ENCODE results near the gene RUBCNL. TPM values are rescaled to one million over a fixed set of nuclear protein-coding genes. Genes with fewer than 3 reads are reported as not detected.

RUBCNL gene
- total RNA-seq, 2 experiments from 2014 or later, result 352 to 383 TPM

DNA sequence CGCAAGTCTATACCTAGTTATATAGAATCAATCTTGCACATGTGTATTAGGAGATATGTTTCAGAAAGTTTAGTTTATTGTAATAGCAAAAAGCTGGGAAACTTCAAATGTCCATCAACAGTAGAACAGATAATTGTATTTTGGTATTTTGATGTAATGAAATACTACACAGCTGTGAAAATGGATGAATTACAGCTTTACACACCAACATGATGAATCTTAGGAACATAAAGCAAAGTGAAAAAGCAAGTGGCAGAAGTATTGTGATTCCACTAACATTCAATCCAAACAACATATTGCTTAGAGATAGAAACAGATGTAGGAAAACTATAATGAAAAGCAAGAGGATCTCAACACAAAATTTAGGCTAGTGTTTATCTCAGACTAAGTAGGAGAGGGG is 72.5 kb downstream of the RUBCNL start:
- Histone ChIP-seq H3K79me2 (ENCODE audit: insufficient read depth, low read depth, low read length) (no peaks in the 10 kb centered on the region), H3K4me3 (ENCODE audit: low read depth, low read length, poor library complexity, severe bottlenecking) (no peak overlapping the region), H3K9me2 (ENCODE audit: insufficient read depth, low read length) (no peaks in the 10 kb centered on the region), H3K27ac (ENCODE audit: low read depth, low read length, poor library complexity, severe bottlenecking) (no peak overlapping the region), H2AFZ (ENCODE audit: low read length) (no peak overlapping the region), H3K9me3 (ENCODE audit: low read length) (no peaks in the 10 kb centered on the region), H3K36me3 (ENCODE audit: insufficient read depth, low read length) (no peaks in the 10 kb centered on the region), H3K4me1 (ENCODE audit: insufficient read depth, low read length, poor library complexity, severe bottlenecking) (no peaks in the 10 kb centered on the region), H4K20me1 (ENCODE audit: insufficient read depth, low read length) (no peaks in the 10 kb centered on the region), H3K4me2 (ENCODE audit: low read length) (no peak overlapping the region)
- ChIA-PET POLR2A (interaction anchor here (1.3 kb wide), 1 partner anchor 15 kb away, joined by 5 read pairs; no protein-coding TSS in a partner anchor), CTCF (ENCODE audit: unreplicated experiment) (no interaction called here)
- intact Hi-C loops (cut with micrococcal nuclease; ENCODE audit: unreplicated experiment), result no loop called here
- no peak for DNase-seq (ENCODE audit: low spot score)
- TF ChIP-seq CTCF (conservative IDR thresholded peaks at IDR 0.05; ENCODE audit: low read length) (no peak), EZH2phosphoT487 (IDR thresholded peaks at IDR 0.05; ENCODE audit: borderline replicate concordance, low read depth, low read length) (no peak)
- BruUV-seq (replicated peaks), result no TSS peak

DNA sequence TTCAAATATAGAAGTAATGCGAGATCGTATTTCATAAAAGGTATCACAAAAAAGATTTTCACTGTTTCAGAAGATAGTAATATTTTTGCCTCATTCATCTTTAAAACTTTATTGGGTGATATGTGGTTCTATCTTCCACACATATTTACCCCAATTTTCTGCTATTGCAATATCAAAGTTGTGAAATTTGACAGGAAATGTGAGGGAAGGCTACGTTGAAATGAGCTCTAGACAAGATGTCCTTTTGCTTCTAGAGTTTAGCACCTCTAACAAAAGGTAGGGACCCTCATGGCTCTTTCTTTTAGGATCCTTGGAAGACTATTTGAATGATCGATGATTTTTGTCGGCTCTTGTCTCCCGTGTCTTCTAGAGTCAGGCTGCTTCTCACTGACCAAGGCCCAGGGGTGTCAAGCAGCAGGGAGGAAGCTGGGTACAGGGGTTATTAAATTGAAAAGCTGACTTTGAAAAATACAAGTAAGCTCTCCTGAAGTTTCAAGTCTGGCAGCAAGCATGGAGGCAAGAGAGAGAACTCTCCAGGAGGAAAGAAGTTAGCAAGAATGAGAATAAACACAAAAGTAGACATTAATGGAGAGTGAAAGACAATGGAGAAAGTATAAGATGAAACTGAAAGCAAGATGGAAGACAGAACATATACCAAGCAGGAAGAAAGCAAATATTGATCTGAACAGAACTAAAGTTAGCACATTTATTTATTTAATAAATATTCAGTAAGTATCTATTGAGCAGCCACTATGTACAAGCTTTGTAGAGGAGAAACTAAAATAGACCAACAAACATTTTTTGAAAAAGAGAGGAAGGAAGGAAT is 73.4 kb downstream of the RUBCNL start:
- Histone ChIP-seq H3K4me3 (ENCODE audit: low read depth, low read length, poor library complexity, severe bottlenecking) (no peak overlapping the region), H3K36me3 (ENCODE audit: insufficient read depth, low read length) (no peaks in the 10 kb centered on the region), H3K4me1 (ENCODE audit: insufficient read depth, low read length, poor library complexity, severe bottlenecking) (no peaks in the 10 kb centered on the region), H3K27ac (ENCODE audit: low read depth, low read length, poor library complexity, severe bottlenecking) (no peak overlapping the region), H2AFZ (ENCODE audit: low read length) (no peak overlapping the region; the same call in 1 of the 2 replicates), H3K79me2 (ENCODE audit: insufficient read depth, low read depth, low read length) (no peaks in the 10 kb centered on the region), H3K9me2 (ENCODE audit: insufficient read depth, low read length) (no peaks in the 10 kb centered on the region), H4K20me1 (ENCODE audit: insufficient read depth, low read length) (no peaks in the 10 kb centered on the region), H3K4me2 (ENCODE audit: low read length) (no peak overlapping the region), H3K9me3 (ENCODE audit: low read length) (no peaks in the 10 kb centered on the region)
- ChIA-PET CTCF (ENCODE audit: unreplicated experiment) (no interaction called here), POLR2A (interaction anchor here (0.9 to 1.3 kb wide), 3 partner anchors 12 to 15 kb away, joined by 3 to 6 read pairs (median 5); no protein-coding TSS in a partner anchor)
- no TSS peak for BruUV-seq (replicated peaks)
- intact Hi-C loops (cut with micrococcal nuclease; ENCODE audit: unreplicated experiment), result no loop called here
- TF ChIP-seq EZH2phosphoT487 (IDR thresholded peaks at IDR 0.05; ENCODE audit: borderline replicate concordance, low read depth, low read length), result no peak
- no peak for TF ChIP-seq CTCF (conservative IDR thresholded peaks at IDR 0.05; ENCODE audit: low read length)
- no peak for DNase-seq (ENCODE audit: low spot score)

GRCh38 chr13:46313024-46313423 is 74.0 kb downstream of the RUBCNL start:
- no peak overlapping the region for H3K4me2 ChIP-seq (ENCODE audit: low read length)
- H3K9me3 ChIP-seq (ENCODE audit: low read length), result no peaks in the 10 kb centered on the region
- H3K36me3 ChIP-seq (ENCODE audit: insufficient read depth, low read length), result no peaks in the 10 kb centered on the region
- BruUV-seq (replicated peaks), result no TSS peak
- H2AFZ ChIP-seq (ENCODE audit: low read length), result no peak overlapping the region
- H3K9me2 ChIP-seq (ENCODE audit: insufficient read depth, low read length), result no peaks in the 10 kb centered on the region
- no peaks in the 10 kb centered on the region for H4K20me1 ChIP-seq (ENCODE audit: insufficient read depth, low read length)
- intact Hi-C loops (cut with micrococcal nuclease; ENCODE audit: unreplicated experiment), result no loop called here
- no peaks in the 10 kb centered on the region for H3K4me1 ChIP-seq (ENCODE audit: insufficient read depth, low read length, poor library complexity, severe bottlenecking)
- no peak for DNase-seq (ENCODE audit: low spot score)
- ChIA-PET POLR2A (interaction anchor here (1.1 kb wide), 1 partner anchor 13 kb away, joined by 3 read pairs; no protein-coding TSS in a partner anchor), CTCF (ENCODE audit: unreplicated experiment) (no interaction called here)
- H3K79me2 ChIP-seq (ENCODE audit: insufficient read depth, low read depth, low read length), result no peaks in the 10 kb centered on the region
- no peak overlapping the region for H3K27ac ChIP-seq (ENCODE audit: low read depth, low read length, poor library complexity, severe bottlenecking)
- no peak for TF ChIP-seq CTCF (conservative IDR thresholded peaks at IDR 0.05; ENCODE audit: low read length)
- TF ChIP-seq EZH2phosphoT487 (IDR thresholded peaks at IDR 0.05; ENCODE audit: borderline replicate concordance, low read depth, low read length), result no peak
- no peak overlapping the region for H3K4me3 ChIP-seq (ENCODE audit: low read depth, low read length, poor library complexity, severe bottlenecking)
